Stomach (tissue), 4 donors: ENCODE measurements around the gene CTDSPL.

Experiments used
- CTCF ChIP-seq, 7 experiments: fragments of 450-650 bp in 4 of 7; fragments of 200-600 bp in 3 of 7; sonication (generic) in 3 of 7; IDR thresholded peaks; one replicate each; pipeline ENCODE4 v1.5.1; 2016 to 2019; ENCODE audit warnings: antibody characterized with exemption in 7 of 7, control low read depth in 2 of 7, mild to moderate bottlenecking in 1 of 7
- EP300 ChIP-seq: sonication (generic); formaldehyde crosslinking; IDR thresholded peaks from one replicate; pipeline ENCODE4 v1.6.1; 2017; ENCODE audit warnings: antibody characterized with exemption

- TF ChIP-seq CTCF (IDR thresholded peaks at IDR 0.05) (no peak), EP300 (no peak)
Measured at GRCh38 chr3:37946531-37946889, 84.8 kb downstream of the CTDSPL start.
